ENCODE data around the gene PGC.

Gene PGC

GRCh38 chr6:41743406-41744235, 3.6 kb downstream of the PGC start:
- no peak for DNase-seq

- no peak for DNase-seq
Measured at GRCh38 chr6:41741625-41742490, 5.3 kb downstream of the PGC start.

GRCh38 chr6:41740366-41741162, 6.6 kb downstream of the PGC start:
- no peak for DNase-seq

- no peak for DNase-seq
Measured at GRCh38 chr6:41739041-41739440, 8.2 kb downstream of the PGC start.

- DNase-seq, result no peak
Measured at GRCh38 chr6:41737591-41738130, 9.5 kb downstream of the PGC start.

- DNase-seq, result no peak
Measured at GRCh38 chr6:41736800-41737555, 10.2 kb downstream of the PGC start.

GRCh38 chr6:41736186-41736733, 10.9 kb downstream of the PGC start:
- DNase-seq, result no peak

GRCh38 chr6:41735427-41736185, 11.6 kb downstream of the PGC start, which contains the start of gene TFEB:
TFEB (minus strand) TSS chr6:41735608; CDS start chr6:41691213, 44,395 bp downstream.
- peak; percentile 94 for DNase-seq

GRCh38 chr6:41734666-41735426, 12.4 kb downstream of the PGC start:
- peak; percentile 76 for DNase-seq

GRCh38 chr6:41733707-41734665, 13.2 kb downstream of the PGC start:
- peak; percentile 78 for DNase-seq

- peak; percentile 17 for DNase-seq
Measured at GRCh38 chr6:41733360-41733706, 13.9 kb downstream of the PGC start.

GRCh38 chr6:41732591-41733359, 14.4 kb downstream of the PGC start:
- peak; percentile 81 for DNase-seq

- DNase-seq, result no peak
Measured at GRCh38 chr6:41732149-41732548, 15.0 kb downstream of the PGC start.

- no peak for DNase-seq
Measured at GRCh38 chr6:41731561-41732086, 15.6 kb downstream of the PGC start.

- DNase-seq, result peak; percentile 22
Measured at GRCh38 chr6:41730531-41731436, 16.4 kb downstream of the PGC start.

- no peak for DNase-seq
Measured at GRCh38 chr6:41729624-41730023, 17.6 kb downstream of the PGC start.

GRCh38 chr6:41728954-41729353, 18.2 kb downstream of the PGC start:
- no peak for DNase-seq
